BJ (cell line): ENCODE results near the gene TNPO3. TPM values are rescaled to one million over a fixed set of nuclear protein-coding genes. Genes with fewer than 3 reads are reported as not detected.

Source experiments
- CTCF ChIA-PET: fragments of 350-600 bp; formaldehyde crosslinking; extraction: SDS; loops from one replicate; lab custom pipeline; 2021; ENCODE audit warnings: antibody characterized with exemption, inconsistent platforms; lab: Yijun Ruan, JAX
- POLR2A ChIA-PET: fragments of 300-600 bp; sonication (Branson Sonifier 250); formaldehyde crosslinking; extraction: SDS; loops from one replicate; lab custom pipeline; 2021; ENCODE audit warnings: antibody characterized with exemption; lab: Charles Lee
- DNase-seq: peaks from one replicate; pipeline ENCODE4 v3.0.0-alpha.2; 2011; ENCODE audit warnings: low read depth
- H3K27me3 ChIP-seq: 2 replicates; pipeline ENCODE4 v1.6.0; 2011; ENCODE audit warnings: low read length; ENCODE audit not compliant: control insufficient read depth, insufficient read depth
- H3K36me3 ChIP-seq: 2 replicates; pipeline ENCODE4 v1.5.1; 2011; ENCODE audit warnings: low read length; ENCODE audit not compliant: control insufficient read depth, insufficient read depth
- H3K4me3 ChIP-seq: 2 replicates; pipeline ENCODE4 v1.5.1; 2011; ENCODE audit warnings: low read depth, mild to moderate bottlenecking, control low read depth, low read length
- polyA plus RNA-seq: library from polyadenylated mRNA; depleted of rRNA; stranded (reverse); fragments of >200 nt; gene quantifications from 2 replicates; pipeline ENCODE4 v1.2.3, GENCODE V29; 2011
- TF ChIP-seq, protein P1 (sequence below): IDR thresholded peaks from 2 replicates; pipeline ENCODE4 v1.5.1; 2011; ENCODE audit warnings: low read depth, mild to moderate bottlenecking, control low read depth, inconsistent platforms, low read length, moderate library complexity; ENCODE audit not compliant: insufficient read depth

The TNPO3 gene
- polyA plus RNA-seq, 1 experiment, result 36.2 TPM

DNA sequence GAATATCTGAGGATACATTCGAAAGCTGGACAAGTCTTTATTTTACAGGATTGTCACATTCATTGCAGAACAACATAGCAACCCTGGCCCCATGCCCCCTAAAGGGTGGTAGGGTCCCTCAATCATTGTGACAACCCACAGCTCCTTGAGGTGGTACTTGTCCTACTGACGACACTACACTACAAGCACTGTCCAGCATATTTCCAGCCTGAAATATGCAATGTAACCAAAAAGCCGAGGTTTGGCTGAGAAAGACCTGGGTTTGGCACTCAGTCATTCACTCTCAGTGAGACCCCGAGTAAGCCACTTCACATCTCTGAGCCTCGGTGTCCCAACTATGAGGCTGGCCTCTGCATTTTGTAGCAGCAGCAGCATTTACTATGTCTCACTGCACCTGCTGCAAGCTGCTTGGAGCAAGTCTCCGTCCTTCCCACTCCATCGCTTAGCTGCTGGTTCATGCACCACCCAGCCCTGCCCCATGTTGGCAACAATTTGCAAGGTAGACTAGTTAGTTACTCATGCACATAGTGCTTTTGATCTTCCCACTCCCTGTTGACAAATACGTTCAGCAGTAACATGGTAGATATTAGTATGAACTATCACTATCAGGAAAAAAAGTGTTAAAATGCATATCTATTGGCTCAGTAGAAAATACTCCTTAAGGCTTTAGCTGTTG is 43.6 kb upstream of the TNPO3 start:
- DNase-seq, result no peak
- ChIA-PET CTCF (interaction anchor here (0.8 to 1.9 kb wide), 2 partner anchors 15 to 195 kb away, joined by 3 to 7 read pairs; no protein-coding TSS in a partner anchor), POLR2A (no interaction called here)
- TF ChIP-seq, protein P1, sequence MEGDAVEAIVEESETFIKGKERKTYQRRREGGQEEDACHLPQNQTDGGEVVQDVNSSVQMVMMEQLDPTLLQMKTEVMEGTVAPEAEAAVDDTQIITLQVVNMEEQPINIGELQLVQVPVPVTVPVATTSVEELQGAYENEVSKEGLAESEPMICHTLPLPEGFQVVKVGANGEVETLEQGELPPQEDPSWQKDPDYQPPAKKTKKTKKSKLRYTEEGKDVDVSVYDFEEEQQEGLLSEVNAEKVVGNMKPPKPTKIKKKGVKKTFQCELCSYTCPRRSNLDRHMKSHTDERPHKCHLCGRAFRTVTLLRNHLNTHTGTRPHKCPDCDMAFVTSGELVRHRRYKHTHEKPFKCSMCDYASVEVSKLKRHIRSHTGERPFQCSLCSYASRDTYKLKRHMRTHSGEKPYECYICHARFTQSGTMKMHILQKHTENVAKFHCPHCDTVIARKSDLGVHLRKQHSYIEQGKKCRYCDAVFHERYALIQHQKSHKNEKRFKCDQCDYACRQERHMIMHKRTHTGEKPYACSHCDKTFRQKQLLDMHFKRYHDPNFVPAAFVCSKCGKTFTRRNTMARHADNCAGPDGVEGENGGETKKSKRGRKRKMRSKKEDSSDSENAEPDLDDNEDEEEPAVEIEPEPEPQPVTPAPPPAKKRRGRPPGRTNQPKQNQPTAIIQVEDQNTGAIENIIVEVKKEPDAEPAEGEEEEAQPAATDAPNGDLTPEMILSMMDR, result no peak
- H3K4me3 ChIP-seq, result no peak overlapping the region
- H3K27me3 ChIP-seq, result peaks cover 8% of the 10 kb centered on the region
- no peaks in the 10 kb centered on the region for H3K36me3 ChIP-seq

DNA sequence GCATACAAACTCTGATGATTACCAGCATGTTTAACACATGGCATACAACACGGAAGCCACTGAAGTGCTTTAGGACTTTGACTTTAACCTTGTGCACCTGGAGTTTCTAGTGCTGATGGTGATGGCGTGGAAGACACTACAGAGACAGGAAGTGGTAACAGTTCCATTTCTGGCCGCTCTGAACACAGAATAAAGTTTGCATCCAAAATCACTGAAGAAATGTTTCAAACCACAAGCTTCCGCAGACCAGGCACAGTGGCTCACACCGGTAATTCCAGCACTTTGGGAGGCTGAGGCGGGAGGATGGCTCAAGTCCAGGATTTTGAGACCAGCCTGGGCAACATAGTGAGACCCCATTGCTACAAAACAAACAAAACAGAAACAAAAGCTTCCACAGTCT is 40.3 kb upstream of the TNPO3 start:
- ChIA-PET POLR2A (no interaction called here), CTCF (no interaction called here)
- Histone ChIP-seq H3K36me3 (no peaks in the 10 kb centered on the region), H3K27me3 (peaks cover 1% of the 10 kb centered on the region), H3K4me3 (no peak overlapping the region)
- TF ChIP-seq, protein P1, result no peak
- DNase-seq, result no peak

DNA sequence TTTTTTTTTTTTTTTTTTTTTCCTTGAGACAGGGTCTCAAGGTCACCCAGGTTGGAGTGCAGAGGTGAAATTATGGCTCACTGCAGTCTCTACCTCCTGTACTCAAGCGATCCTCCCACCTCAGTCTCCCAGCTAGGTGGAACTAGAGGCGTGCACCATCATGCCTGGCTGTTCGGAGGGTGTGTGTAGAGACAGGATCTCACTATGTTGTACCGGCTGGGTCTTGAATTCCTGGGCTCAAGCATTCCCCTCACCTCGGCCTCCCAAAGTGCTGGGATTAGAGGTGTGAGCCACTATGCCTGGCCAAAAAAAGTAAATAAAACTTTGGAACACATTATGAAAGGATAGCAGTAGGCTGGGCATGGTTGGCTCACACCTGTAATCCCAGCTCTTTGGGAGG is 39.6 kb upstream of the TNPO3 start:
- Histone ChIP-seq H3K4me3 (no peak overlapping the region), H3K27me3 (peaks cover 4% of the 10 kb centered on the region), H3K36me3 (no peaks in the 10 kb centered on the region)
- POLR2A ChIA-PET, result no interaction called here
- no peak for DNase-seq
- CTCF ChIA-PET, result interaction anchor here (1.0 to 1.2 kb wide), 2 partner anchors 10 to 191 kb away, joined by 3 to 4 read pairs; no protein-coding TSS in a partner anchor
- TF ChIP-seq, protein P1, result no peak

DNA sequence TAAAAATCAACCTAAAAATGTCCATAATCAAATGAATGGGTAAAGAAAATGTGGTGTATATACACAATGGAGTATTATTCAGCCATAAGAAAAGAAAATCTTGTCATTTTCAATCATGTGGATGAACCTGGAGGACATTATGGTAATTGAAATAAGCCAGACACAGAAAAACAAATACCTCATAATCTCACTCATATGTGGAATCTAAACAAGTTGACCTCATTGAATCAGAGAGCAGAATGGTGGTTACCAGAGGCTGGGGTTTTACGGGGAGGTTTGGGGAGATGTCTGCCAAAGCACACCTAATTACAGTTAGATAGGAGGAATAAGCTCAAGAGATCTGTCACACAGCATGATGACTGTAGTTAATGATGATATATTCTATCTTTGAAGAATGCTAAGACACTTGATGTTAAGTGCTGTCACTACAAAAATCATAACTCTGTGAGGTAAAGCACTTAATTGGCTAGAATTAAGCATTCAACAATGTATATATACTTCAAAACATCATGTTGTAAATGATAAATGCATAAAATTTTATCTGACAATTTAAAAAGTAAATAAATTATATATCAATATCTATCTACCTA is 39.1 kb upstream of the TNPO3 start:
- Histone ChIP-seq H3K36me3 (no peaks in the 10 kb centered on the region), H3K27me3 (peaks cover 4% of the 10 kb centered on the region), H3K4me3 (no peak overlapping the region)
- POLR2A ChIA-PET, result no interaction called here
- TF ChIP-seq, protein P1, result no peak
- no peak for DNase-seq
- CTCF ChIA-PET, result interaction anchor here (1.0 to 1.2 kb wide), 2 partner anchors 10 to 190 kb away, joined by 3 to 4 read pairs; no protein-coding TSS in a partner anchor

DNA sequence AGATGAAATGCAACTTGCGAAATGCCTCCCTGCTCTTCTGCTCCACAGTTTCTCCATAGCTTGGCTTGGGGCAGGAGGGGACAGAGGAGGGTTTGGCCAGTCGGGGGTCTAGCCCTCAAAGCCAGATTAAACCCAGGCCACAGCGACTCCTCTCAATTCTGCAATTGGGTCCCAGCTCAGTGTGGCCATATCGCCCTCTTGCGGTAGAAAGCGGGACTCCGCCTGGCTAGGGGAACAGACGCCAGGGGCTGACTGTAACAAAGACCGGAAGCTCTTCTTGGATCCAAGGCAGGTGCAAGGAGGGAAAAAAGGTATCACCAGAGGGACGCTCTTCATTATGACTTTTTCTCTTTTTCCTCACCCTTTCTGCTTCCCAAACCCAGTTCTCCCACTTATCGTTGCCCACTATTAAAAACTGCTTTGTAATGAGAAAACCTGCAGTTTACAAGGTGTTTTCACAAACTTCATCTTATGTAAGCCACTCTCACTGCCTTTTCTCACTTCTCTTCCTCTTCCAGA is 36.6 kb upstream of the TNPO3 start:
- H3K27me3 ChIP-seq, result peaks cover 3% of the 10 kb centered on the region

More for the DNA sequence above, 36.6 kb upstream of the TNPO3 start:
- POLR2A ChIA-PET, result no interaction called here
- DNase-seq, result no peak
- TF ChIP-seq, protein P1, result peak; percentile 99
- no peak overlapping the region for H3K4me3 ChIP-seq
- H3K36me3 ChIP-seq, result no peaks in the 10 kb centered on the region
- CTCF ChIA-PET, result interaction anchor here (0.6 to 5.7 kb wide), 50 partner anchors 9 to 1707 kb away, joined by 3 to 77 read pairs (median 5); partner anchors contain the start of genes SMO and TNPO3
